ENCODE measurements around the gene UBTD1.

The UBTD1 gene

DNA sequence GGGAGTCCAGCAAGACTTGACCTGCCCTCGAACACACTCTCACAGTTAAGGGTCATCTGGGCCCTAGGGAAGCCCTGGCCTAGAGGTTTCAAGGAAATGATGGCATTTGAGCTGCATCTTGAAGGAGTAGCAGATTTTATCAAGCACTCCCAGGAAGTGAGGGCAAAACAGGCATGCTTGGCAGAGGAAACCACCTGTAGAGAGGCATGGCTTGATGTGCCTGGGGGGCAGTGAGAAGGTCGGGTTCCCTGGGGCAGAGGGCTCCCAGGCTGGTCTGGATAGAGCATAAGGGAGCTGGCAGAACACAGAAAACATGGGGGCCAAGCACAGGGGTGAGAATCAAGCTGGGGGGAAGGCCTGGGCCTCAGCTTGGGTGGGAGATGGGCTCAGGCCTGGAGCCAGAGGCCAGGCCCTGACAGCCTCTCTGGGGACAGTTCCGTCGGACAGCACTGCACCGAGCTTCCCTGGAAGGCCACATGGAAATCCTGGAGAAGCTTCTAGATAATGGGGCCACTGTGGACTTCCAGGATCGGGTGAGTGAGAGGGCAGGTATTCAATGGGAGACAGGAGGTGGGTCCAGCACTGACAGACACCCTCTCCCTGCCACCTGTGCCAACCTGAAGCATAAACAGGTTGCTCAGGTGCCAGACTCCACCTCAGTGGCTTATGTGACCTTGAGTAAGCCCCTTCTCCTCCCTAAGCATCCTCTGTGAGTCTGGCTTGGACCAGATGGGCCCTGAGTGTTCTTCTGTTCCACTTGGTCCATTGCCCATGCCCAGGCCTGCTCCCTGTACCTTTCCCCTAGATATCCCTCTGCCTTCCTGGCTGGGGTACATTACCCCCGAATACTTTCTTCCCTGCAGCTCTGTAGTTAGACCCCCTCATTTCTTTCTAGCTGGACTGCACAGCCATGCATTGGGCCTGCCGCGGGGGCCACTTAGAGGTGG lies 82.0 kb downstream of the UBTD1 start:
- Mint-ChIP-seq H3K36me3 (ENCODE audit: low read depth) (no peaks in the 10 kb centered on the region), H3K27ac (no peak overlapping the region), H3K27me3 (ENCODE audit: low read depth) (no peaks in the 10 kb centered on the region), H3K9me3 (no peaks in the 10 kb centered on the region), H3K4me3 (no peak overlapping the region), H3K4me1 (ENCODE audit: low read depth) (no peaks in the 10 kb centered on the region)

GRCh38 chr10:97582169-97582568 lies 83.4 kb downstream of the UBTD1 start:
- Mint-ChIP-seq H3K27ac (no peak overlapping the region), H3K9me3 (no peaks in the 10 kb centered on the region), H3K27me3 (ENCODE audit: low read depth) (no peaks in the 10 kb centered on the region), H3K36me3 (ENCODE audit: low read depth) (no peaks in the 10 kb centered on the region), H3K4me1 (ENCODE audit: low read depth) (no peaks in the 10 kb centered on the region), H3K4me3 (no peak overlapping the region)

- H3K4me3 Mint-ChIP-seq, result no peak overlapping the region
- H3K27me3 Mint-ChIP-seq (ENCODE audit: low read depth), result no peaks in the 10 kb centered on the region
- no peaks in the 10 kb centered on the region for H3K9me3 Mint-ChIP-seq
Observed at GRCh38 chr10:97583476-97583875, 84.8 kb downstream of the UBTD1 start.

DNA sequence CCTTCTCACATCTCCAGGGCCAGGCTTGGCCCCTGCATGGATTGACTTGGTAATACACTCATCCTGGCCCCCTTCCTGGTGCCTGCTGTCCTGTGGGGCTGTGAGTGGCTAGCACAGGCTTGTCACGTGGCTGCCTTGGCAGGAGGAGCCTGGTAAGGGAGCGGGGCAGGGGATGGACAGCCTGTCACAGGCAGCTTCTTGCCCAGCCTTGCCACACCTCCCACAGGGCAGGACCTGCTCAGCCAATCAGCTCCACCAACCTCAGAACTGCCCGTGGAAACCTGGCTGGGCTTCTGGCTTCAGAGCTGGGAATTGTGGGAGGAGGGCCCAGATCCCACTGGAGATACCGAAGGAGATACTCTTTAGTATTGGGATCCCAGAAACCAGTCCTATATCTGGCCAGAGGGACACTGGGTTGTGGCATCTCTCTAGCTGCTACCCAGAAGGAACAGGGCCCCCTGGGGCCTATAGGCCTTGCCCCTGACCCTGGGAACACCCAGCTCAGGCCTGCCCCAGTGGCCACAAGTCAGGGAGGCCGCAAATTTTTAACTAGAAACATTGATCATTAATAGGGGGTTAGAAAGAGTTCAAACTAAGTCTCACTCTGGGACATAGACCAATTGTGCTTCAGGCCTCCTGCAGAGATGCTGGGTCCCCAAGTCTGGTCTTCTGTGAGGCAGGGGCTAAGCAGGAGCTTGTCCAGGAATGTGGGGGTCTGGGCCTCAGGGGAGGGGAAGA lies 85.5 kb downstream of the UBTD1 start, which contains the start of gene HOGA1:
Gene HOGA1 (plus strand): TSS at position 330 of the 738 bp plus-strand sequence. CDS start 315 bp downstream, at position 645.
- H3K4me3 Mint-ChIP-seq, result no peak within 1 kb of the TSS
- H3K27ac Mint-ChIP-seq, result no peak within 1 kb of the TSS
- H3K4me1 Mint-ChIP-seq (ENCODE audit: low read depth), result peaks cover 3% of the 10 kb centered on the region
- no peaks in the 10 kb centered on the region for H3K36me3 Mint-ChIP-seq (ENCODE audit: low read depth)
- H3K27me3 Mint-ChIP-seq (ENCODE audit: low read depth), result no peaks in the 10 kb centered on the region
- no peaks in the 10 kb centered on the region for H3K9me3 Mint-ChIP-seq

More at GRCh38 chr10:97583476-97583875, 84.8 kb downstream of the UBTD1 start:
- Mint-ChIP-seq H3K27ac (no peak overlapping the region), H3K36me3 (ENCODE audit: low read depth) (no peaks in the 10 kb centered on the region), H3K4me1 (ENCODE audit: low read depth) (no peaks in the 10 kb centered on the region)

- H3K36me3 Mint-ChIP-seq (ENCODE audit: low read depth), result no peaks in the 10 kb centered on the region
- no peak overlapping the region for H3K4me3 Mint-ChIP-seq
Observed at GRCh38 chr10:97584798-97585438, 86.2 kb downstream of the UBTD1 start.

DNA sequence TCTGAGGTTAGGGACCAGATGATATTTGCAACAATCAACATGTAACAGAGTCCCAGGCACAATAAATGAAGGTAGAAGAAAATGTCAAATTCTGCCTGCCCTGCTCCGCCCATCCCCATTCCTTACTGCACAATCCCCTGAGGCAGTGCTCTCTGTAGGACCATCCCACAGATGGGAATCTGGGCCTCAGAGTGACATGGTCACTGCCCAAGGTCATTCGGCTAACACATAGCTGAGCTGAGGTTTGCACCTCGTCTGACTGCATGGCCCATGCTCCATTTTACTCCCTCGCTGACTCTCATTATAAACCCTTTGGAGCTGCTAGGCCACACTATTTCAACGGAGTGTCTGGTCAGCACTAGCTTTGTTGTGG lies 86.7 kb downstream of the UBTD1 start:
- H3K36me3 Mint-ChIP-seq (ENCODE audit: low read depth), result no peaks in the 10 kb centered on the region
- H3K4me3 Mint-ChIP-seq, result no peak overlapping the region
- H3K9me3 Mint-ChIP-seq, result no peaks in the 10 kb centered on the region
- H3K4me1 Mint-ChIP-seq (ENCODE audit: low read depth), result peaks cover 10% of the 10 kb centered on the region
- no peaks in the 10 kb centered on the region for H3K27me3 Mint-ChIP-seq (ENCODE audit: low read depth)
- H3K27ac Mint-ChIP-seq, result no peak overlapping the region

More at GRCh38 chr10:97584798-97585438, 86.2 kb downstream of the UBTD1 start:
- H3K27me3 Mint-ChIP-seq (ENCODE audit: low read depth), result no peaks in the 10 kb centered on the region
- no peaks in the 10 kb centered on the region for H3K9me3 Mint-ChIP-seq
- H3K27ac Mint-ChIP-seq, result no peak overlapping the region
- peaks cover 5% of the 10 kb centered on the region for H3K4me1 Mint-ChIP-seq (ENCODE audit: low read depth)

GRCh38 chr10:97587183-97587582 lies 88.5 kb downstream of the UBTD1 start:
- Mint-ChIP-seq H3K4me3 (no peak overlapping the region), H3K27me3 (ENCODE audit: low read depth) (no peaks in the 10 kb centered on the region), H3K36me3 (ENCODE audit: low read depth) (no peaks in the 10 kb centered on the region), H3K4me1 (ENCODE audit: low read depth) (peaks cover 12% of the 10 kb centered on the region), H3K27ac (no peak overlapping the region), H3K9me3 (no peaks in the 10 kb centered on the region)

GRCh38 chr10:97589479-97589878 lies 90.8 kb downstream of the UBTD1 start, which contains the start of gene C10orf62:
TSS of gene C10orf62 (plus strand) at chr10:97589721. CDS start at chr10:97589898, 177 bp downstream.
- no peaks in the 10 kb centered on the region for H3K9me3 Mint-ChIP-seq
- H3K4me3 Mint-ChIP-seq, result no peak within 1 kb of the TSS
- peak within 1 kb of the TSS; percentile 52 for H3K27ac Mint-ChIP-seq
- no peaks in the 10 kb centered on the region for H3K36me3 Mint-ChIP-seq (ENCODE audit: low read depth)
- H3K27me3 Mint-ChIP-seq (ENCODE audit: low read depth), result no peaks in the 10 kb centered on the region
- H3K4me1 Mint-ChIP-seq (ENCODE audit: low read depth), result peaks cover 12% of the 10 kb centered on the region

GRCh38 chr10:97590082-97590747 lies 91.5 kb downstream of the UBTD1 start:
- H3K36me3 Mint-ChIP-seq (ENCODE audit: low read depth), result no peaks in the 10 kb centered on the region
- H3K4me1 Mint-ChIP-seq (ENCODE audit: low read depth), result peaks cover 12% of the 10 kb centered on the region
- H3K9me3 Mint-ChIP-seq, result no peaks in the 10 kb centered on the region
- no peak overlapping the region for H3K4me3 Mint-ChIP-seq
- H3K27me3 Mint-ChIP-seq (ENCODE audit: low read depth), result no peaks in the 10 kb centered on the region
- peak overlapping the region; percentile 52 for H3K27ac Mint-ChIP-seq

- H3K27me3 Mint-ChIP-seq (ENCODE audit: low read depth), result no peaks in the 10 kb centered on the region
- no peaks in the 10 kb centered on the region for H3K9me3 Mint-ChIP-seq
- H3K4me1 Mint-ChIP-seq (ENCODE audit: low read depth), result peaks cover 12% of the 10 kb centered on the region
- no peaks in the 10 kb centered on the region for H3K36me3 Mint-ChIP-seq (ENCODE audit: low read depth)
- peak overlapping the region; percentile 52 for H3K27ac Mint-ChIP-seq
- no peak overlapping the region for H3K4me3 Mint-ChIP-seq
Observed at GRCh38 chr10:97590748-97591495, 92.2 kb downstream of the UBTD1 start.

GRCh38 chr10:97593421-97593820 lies 94.7 kb downstream of the UBTD1 start:
- Mint-ChIP-seq H3K9me3 (no peaks in the 10 kb centered on the region), H3K36me3 (ENCODE audit: low read depth) (no peaks in the 10 kb centered on the region), H3K27me3 (ENCODE audit: low read depth) (no peaks in the 10 kb centered on the region), H3K4me3 (no peak overlapping the region), H3K27ac (no peak overlapping the region), H3K4me1 (ENCODE audit: low read depth) (peaks cover 12% of the 10 kb centered on the region)

DNA sequence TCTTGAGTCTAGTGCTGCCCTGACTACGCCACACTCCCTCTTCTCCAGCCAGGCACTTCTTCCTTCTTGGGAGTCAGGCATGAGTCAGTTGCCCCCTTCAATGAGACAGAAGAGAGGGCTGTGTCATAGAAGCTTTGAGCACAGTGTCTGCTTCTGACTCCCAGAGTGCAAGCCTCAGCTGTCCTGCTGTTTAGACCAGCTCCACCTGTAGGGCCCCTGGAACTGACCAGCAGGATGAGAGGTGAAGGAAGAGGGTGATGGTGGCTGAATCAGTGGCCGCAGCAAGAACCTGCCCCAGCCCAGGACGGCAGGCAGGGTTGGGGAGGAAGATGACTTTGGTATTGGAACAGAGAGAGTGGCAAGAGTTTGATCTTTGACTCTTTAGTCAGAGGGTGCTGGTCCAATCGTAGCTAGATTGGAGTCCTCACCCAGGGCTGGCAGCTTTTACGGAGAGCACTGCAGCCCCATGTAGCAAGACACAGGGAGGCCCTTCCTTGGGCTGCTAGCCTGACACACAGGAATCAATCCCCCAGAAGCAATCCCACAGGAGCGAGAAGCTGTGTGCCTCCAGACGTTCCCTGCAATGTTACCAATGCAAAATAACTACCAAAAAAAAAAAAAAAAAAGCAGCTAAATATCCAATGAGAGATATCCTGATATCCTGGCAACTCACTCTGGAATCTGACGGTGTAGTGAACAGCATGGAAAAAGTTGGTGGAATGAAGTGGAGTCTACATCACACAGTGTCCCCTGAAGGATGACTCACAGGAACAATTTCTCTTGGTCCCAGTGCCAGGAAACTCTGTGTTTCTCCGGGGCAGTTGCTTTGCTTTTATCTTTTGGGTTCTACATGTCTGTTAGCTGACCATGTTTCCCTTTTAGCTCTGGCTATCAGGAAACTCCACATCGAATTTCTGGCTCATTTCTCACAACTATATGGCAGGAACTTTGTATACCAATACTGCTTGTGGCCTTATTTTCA lies 97.7 kb downstream of the UBTD1 start:
- Mint-ChIP-seq H3K27ac (no peak overlapping the region), H3K9me3 (no peaks in the 10 kb centered on the region)

More for the DNA sequence above, 97.7 kb downstream of the UBTD1 start:
- Mint-ChIP-seq H3K4me1 (ENCODE audit: low read depth) (no peaks in the 10 kb centered on the region), H3K4me3 (no peak overlapping the region), H3K27me3 (ENCODE audit: low read depth) (no peaks in the 10 kb centered on the region), H3K36me3 (ENCODE audit: low read depth) (no peaks in the 10 kb centered on the region)
